RWPE2 (cell line): ENCODE results near the gene CHADL.
A peak's percentile ranks its signal among the peaks of the same experiment; 100 is the strongest.

Source experiments
- ATAC-seq: fragments of 200-7000 bp; cut with Tn5 transposase; 3 replicates; pipeline ENCODE4 v1.9.1; 2021; ENCODE audit warnings: low read depth
- DNase-seq: peaks from one replicate; pipeline ENCODE4 v3.0.0-alpha.2; 2020; ENCODE audit warnings: low spot score
- H3K27ac ChIP-seq: fragments of 450-650 bp; 2 replicates; pipeline ENCODE4 v1.5.1; 2017; ENCODE audit warnings: mild to moderate bottlenecking; ENCODE audit not compliant: poor library complexity, severe bottlenecking
- H3K27me3 ChIP-seq: fragments of 250-450 bp; sonication (Bioruptor Pico); 2 replicates; pipeline ENCODE4 v1.5.1; 2021; ENCODE audit warnings: mild to moderate bottlenecking, moderate library complexity; ENCODE audit not compliant: insufficient read depth, poor library complexity, severe bottlenecking
- H3K36me3 ChIP-seq: fragments of 250-450 bp; sonication (Bioruptor Pico); 2 replicates; pipeline ENCODE4 v1.5.1; 2020; ENCODE audit warnings: low read depth, mild to moderate bottlenecking, moderate library complexity
- H3K4me1 ChIP-seq: fragments of 250-450 bp; sonication (Bioruptor Pico); 2 replicates; pipeline ENCODE4 v1.5.1; 2021; ENCODE audit warnings: mild to moderate bottlenecking, moderate library complexity; ENCODE audit not compliant: insufficient read depth, poor library complexity, severe bottlenecking
- H3K4me3 ChIP-seq: fragments of 250-450 bp; sonication (Bioruptor Pico); 2 replicates; pipeline ENCODE4 v1.5.1; 2021; ENCODE audit warnings: mild to moderate bottlenecking, moderate library complexity; ENCODE audit not compliant: severe bottlenecking
- H3K9me3 ChIP-seq: fragments of 250-450 bp; sonication (Bioruptor Pico); 2 replicates; pipeline ENCODE4 v1.5.1; 2021; ENCODE audit warnings: mild to moderate bottlenecking, moderate library complexity; ENCODE audit not compliant: severe bottlenecking
- CTCF ChIP-seq: fragments of 450-650 bp; IDR thresholded peaks from one replicate; pipeline ENCODE4 v1.5.1; 2017; ENCODE audit warnings: mild to moderate bottlenecking, moderate library complexity; ENCODE audit not compliant: poor library complexity, severe bottlenecking

Gene CHADL

GRCh38 chr22:41285820-41286638 is 45.3 kb upstream of the CHADL start, which contains the start of gene RANGAP1:
RANGAP1 (minus strand) TSS chr22:41286187; CDS start chr22:41281044, 5,143 bp downstream.
- Histone ChIP-seq H3K27me3 (no peaks in the 10 kb centered on the region), H3K4me3 (peak within 1 kb of the TSS; percentile 63), H3K36me3 (peaks cover 42% of the 10 kb centered on the region), H3K9me3 (no peaks in the 10 kb centered on the region), H3K27ac (peak within 1 kb of the TSS; percentile 99), H3K4me1 (peaks cover 50% of the 10 kb centered on the region)
- no peak for TF ChIP-seq CTCF
- DNase-seq (peak; percentile 98), ATAC-seq (peak; percentile 89)

- peaks cover 48% of the 10 kb centered on the region for H3K36me3 ChIP-seq
- ATAC-seq (peak; percentile 35), DNase-seq (peak; percentile 87)
- no peak for TF ChIP-seq CTCF
- peaks cover 50% of the 10 kb centered on the region for H3K4me1 ChIP-seq
- peak overlapping the region; percentile 63 for H3K4me3 ChIP-seq
- peak overlapping the region; percentile 99 for H3K27ac ChIP-seq
- no peaks in the 10 kb centered on the region for H3K27me3 ChIP-seq
- H3K9me3 ChIP-seq: no peaks in the 10 kb centered on the region
Measured at GRCh38 chr22:41285441-41285819, 44.7 kb upstream of the CHADL start.

GRCh38 chr22:41284465-41284864 is 43.7 kb upstream of the CHADL start:
- Histone ChIP-seq H3K9me3 (no peaks in the 10 kb centered on the region), H3K4me1 (peaks cover 51% of the 10 kb centered on the region), H3K27ac (peak overlapping the region; percentile 99), H3K36me3 (peaks cover 58% of the 10 kb centered on the region), H3K27me3 (no peaks in the 10 kb centered on the region), H3K4me3 (no peak overlapping the region)
- no peak for ATAC-seq
- no peak for DNase-seq
- no peak for TF ChIP-seq CTCF

- ATAC-seq (no peak), DNase-seq (no peak)
- TF ChIP-seq CTCF: no peak
- Histone ChIP-seq H3K4me1 (peaks cover 27% of the 10 kb centered on the region), H3K9me3 (no peaks in the 10 kb centered on the region), H3K36me3 (peaks cover 91% of the 10 kb centered on the region), H3K4me3 (no peak overlapping the region), H3K27ac (peak overlapping the region; percentile 99), H3K27me3 (no peaks in the 10 kb centered on the region)
Measured at GRCh38 chr22:41280854-41281253, 40.1 kb upstream of the CHADL start.

GRCh38 chr22:41280065-41280464 is 39.3 kb upstream of the CHADL start:
- Histone ChIP-seq H3K36me3 (peaks cover 97% of the 10 kb centered on the region), H3K27ac (peak overlapping the region; percentile 99), H3K4me1 (peaks cover 27% of the 10 kb centered on the region), H3K27me3 (no peaks in the 10 kb centered on the region), H3K4me3 (no peak overlapping the region), H3K9me3 (no peaks in the 10 kb centered on the region)
- peak; percentile 94 for DNase-seq
- ATAC-seq: peak; percentile 99
- no peak for TF ChIP-seq CTCF
